GM12874 (cell line): Measurements from ENCODE around the gene FTO.

ENCODE experiments used
- TF ChIP-seq, protein P1 (sequence below): IDR thresholded peaks from 2 replicates; pipeline ENCODE4 v1.5.1; 2011; ENCODE audit warnings: low read depth, mild to moderate bottlenecking, control low read depth, low read length, moderate library complexity; ENCODE audit not compliant: insufficient read depth

FTO gene

GRCh38 chr16:54191163-54191562, 487.2 kb downstream of the FTO start:
- TF ChIP-seq, protein P1, sequence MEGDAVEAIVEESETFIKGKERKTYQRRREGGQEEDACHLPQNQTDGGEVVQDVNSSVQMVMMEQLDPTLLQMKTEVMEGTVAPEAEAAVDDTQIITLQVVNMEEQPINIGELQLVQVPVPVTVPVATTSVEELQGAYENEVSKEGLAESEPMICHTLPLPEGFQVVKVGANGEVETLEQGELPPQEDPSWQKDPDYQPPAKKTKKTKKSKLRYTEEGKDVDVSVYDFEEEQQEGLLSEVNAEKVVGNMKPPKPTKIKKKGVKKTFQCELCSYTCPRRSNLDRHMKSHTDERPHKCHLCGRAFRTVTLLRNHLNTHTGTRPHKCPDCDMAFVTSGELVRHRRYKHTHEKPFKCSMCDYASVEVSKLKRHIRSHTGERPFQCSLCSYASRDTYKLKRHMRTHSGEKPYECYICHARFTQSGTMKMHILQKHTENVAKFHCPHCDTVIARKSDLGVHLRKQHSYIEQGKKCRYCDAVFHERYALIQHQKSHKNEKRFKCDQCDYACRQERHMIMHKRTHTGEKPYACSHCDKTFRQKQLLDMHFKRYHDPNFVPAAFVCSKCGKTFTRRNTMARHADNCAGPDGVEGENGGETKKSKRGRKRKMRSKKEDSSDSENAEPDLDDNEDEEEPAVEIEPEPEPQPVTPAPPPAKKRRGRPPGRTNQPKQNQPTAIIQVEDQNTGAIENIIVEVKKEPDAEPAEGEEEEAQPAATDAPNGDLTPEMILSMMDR, result no peak

GRCh38 chr16:54191592-54191991, 487.6 kb downstream of the FTO start:
- TF ChIP-seq, protein P1, result no peak

DNA sequence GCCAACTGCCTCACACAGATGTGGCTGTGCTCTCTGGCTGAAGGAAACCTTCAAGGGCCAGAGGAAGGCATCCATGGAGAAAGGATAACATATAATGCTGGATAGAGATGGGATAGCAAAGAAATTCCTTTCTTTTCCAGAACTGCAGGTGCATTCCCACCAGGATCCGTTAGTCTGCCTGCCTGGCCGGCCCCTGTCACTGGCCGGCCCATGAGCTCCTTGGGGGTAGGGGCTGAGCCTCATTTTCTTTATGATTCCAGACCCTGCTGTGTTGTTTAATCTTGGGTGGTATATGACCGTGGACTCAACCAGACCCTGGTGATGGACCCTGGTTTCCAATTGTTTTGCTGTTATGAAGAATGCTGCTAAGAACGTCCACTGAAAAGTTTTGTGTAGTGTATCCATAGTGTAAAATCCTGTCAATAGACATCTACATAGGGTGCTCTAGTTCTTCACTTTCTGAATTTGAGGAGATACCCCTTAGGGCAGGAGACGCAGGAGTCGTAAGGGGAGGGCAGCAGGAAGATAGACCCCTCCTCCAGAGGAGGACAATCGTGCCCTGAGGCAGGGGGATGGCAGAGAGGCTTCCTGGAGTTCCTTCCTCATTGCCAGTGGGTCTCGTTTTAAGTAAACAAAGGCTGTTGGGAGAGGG, 489.2 kb downstream of the FTO start:
- TF ChIP-seq, protein P1, result no peak

- TF ChIP-seq, protein P1, result peak; percentile 81
These were observed 489.8 kb downstream of the FTO start for GRCh38 chr16:54193665-54194333.

GRCh38 chr16:54194334-54194743, 490.4 kb downstream of the FTO start:
- TF ChIP-seq, protein P1, result no peak

GRCh38 chr16:54197758-54198157, 493.8 kb downstream of the FTO start:
- TF ChIP-seq, protein P1, result no peak

- TF ChIP-seq, protein P1, result no peak
These were observed 495.7 kb downstream of the FTO start for GRCh38 chr16:54199487-54200160.
